GM23338 (cell line): ENCODE results near the gene FRMD4A. TPM values are rescaled to one million over a fixed set of nuclear protein-coding genes. Genes with fewer than 3 reads are reported as not detected.

Source experiments
- ATAC-seq: fragments of 200-7000 bp; cut with Tn5 transposase; 3 replicates; pipeline ENCODE4 v1.9.1; 2020
- DNase-seq: peaks from one replicate; pipeline ENCODE4 v3.0.0-alpha.2; 2015; ENCODE audit warnings: low spot score
- H2AFZ ChIP-seq: fragments of 200-600 bp; sonication (generic); 2 replicates; pipeline ENCODE4 v1.8.0; 2016; ENCODE audit warnings: antibody characterized with exemption, mild to moderate bottlenecking, moderate library complexity
- H3F3A ChIP-seq: fragments of 200-600 bp; sonication (generic); replicated peaks from 2 replicates; pipeline ENCODE4 v1.8.0; 2017; ENCODE audit warnings: antibody characterized with exemption, mixed run types, low read depth
- H3K27ac ChIP-seq: fragments of 200-600 bp; sonication (generic); 2 replicates; pipeline ENCODE4 v1.6.1; 2016; ENCODE audit warnings: low read depth
- H3K27me3 ChIP-seq: fragments of 200-600 bp; sonication (generic); 2 replicates; pipeline ENCODE4 v1.8.0; 2016; ENCODE audit warnings: mild to moderate bottlenecking, mixed run types, moderate library complexity; ENCODE audit not compliant: insufficient read depth
- H3K36me3 ChIP-seq: fragments of 200-600 bp; sonication (generic); 2 replicates; pipeline ENCODE4 v1.8.0; 2016; ENCODE audit warnings: mild to moderate bottlenecking; ENCODE audit not compliant: insufficient read depth
- H3K4me1 ChIP-seq: fragments of 200-600 bp; sonication (generic); 2 replicates; pipeline ENCODE4 v1.8.0; 2016; ENCODE audit warnings: mild to moderate bottlenecking, moderate library complexity; ENCODE audit not compliant: insufficient read depth
- H3K4me2 ChIP-seq: fragments of 200-600 bp; sonication (generic); 2 replicates; pipeline ENCODE4 v1.7.1; 2017; ENCODE audit warnings: mixed run types
- H3K4me3 ChIP-seq: fragments of 200-600 bp; sonication (generic); 2 replicates; pipeline ENCODE4 v1.6.1; 2016; ENCODE audit warnings: mixed run types
- H3K79me2 ChIP-seq: fragments of 200-600 bp; sonication (generic); replicated peaks from 2 replicates; pipeline ENCODE4 v1.8.0; 2017; ENCODE audit warnings: mild to moderate bottlenecking; ENCODE audit not compliant: insufficient read depth
- H3K9me2 ChIP-seq: fragments of 200-600 bp; sonication (generic); 2 replicates; pipeline ENCODE4 v1.8.0; 2017; ENCODE audit not compliant: insufficient read depth
- H4K20me1 ChIP-seq: fragments of 200-600 bp; sonication (generic); replicated peaks from 2 replicates; pipeline ENCODE4 v1.8.0; 2017; ENCODE audit warnings: mild to moderate bottlenecking; ENCODE audit not compliant: insufficient read depth
- H3K27ac Mint-ChIP-seq: 2 replicates; pipeline ENCODE4 v1.8.0; 2020; ENCODE audit warnings: inconsistent platforms, mild to moderate bottlenecking, moderate library complexity, mixed read lengths
- H3K27me3 Mint-ChIP-seq: 3 replicates; pipeline ENCODE4 v1.8.0; 2022; ENCODE audit warnings: low read depth, mild to moderate bottlenecking, moderate library complexity, mixed read lengths, inconsistent platforms; ENCODE audit not compliant: insufficient read depth, poor library complexity
- H3K36me3 Mint-ChIP-seq: 3 replicates; pipeline ENCODE4 v1.8.0; 2021; ENCODE audit warnings: low read depth, mild to moderate bottlenecking, inconsistent platforms, moderate library complexity, mixed read lengths
- H3K4me1 Mint-ChIP-seq: 3 replicates; pipeline ENCODE4 v1.8.0; 2020; ENCODE audit warnings: mild to moderate bottlenecking, inconsistent platforms, mixed read lengths
- H3K4me3 Mint-ChIP-seq: 3 replicates; pipeline ENCODE4 v1.8.0; 2021; ENCODE audit warnings: moderate library complexity, mild to moderate bottlenecking, inconsistent platforms, mixed read lengths
- H3K9me3 Mint-ChIP-seq: 3 replicates; pipeline ENCODE4 v1.8.0; 2020; ENCODE audit warnings: moderate library complexity, mild to moderate bottlenecking, inconsistent platforms, mixed read lengths
- CREB1 ChIP-seq: fragments of 250-450 bp; sonication (Bioruptor Pico); IDR thresholded peaks from 2 replicates; pipeline ENCODE4 v1.5.0; 2020; ENCODE audit warnings: low read depth, mild to moderate bottlenecking, moderate library complexity
- EZH2 ChIP-seq: fragments of 200-600 bp; sonication (generic); IDR thresholded peaks from one replicate; pipeline ENCODE4 v1.8.0; 2017; ENCODE audit warnings: antibody characterized with exemption, mild to moderate bottlenecking, low read depth; ENCODE audit not compliant: unreplicated experiment
- EZH2phosphoT487 ChIP-seq: fragments of 200-600 bp; sonication (generic); IDR thresholded peaks from one replicate; pipeline ENCODE4 v1.8.1; 2018; ENCODE audit warnings: antibody characterized with exemption; ENCODE audit not compliant: unreplicated experiment
- JUNB ChIP-seq: IDR thresholded peaks from one replicate; pipeline ENCODE4 v1.6.1; 2016; ENCODE audit warnings: antibody characterized with exemption; ENCODE audit not compliant: unreplicated experiment
- NANOG ChIP-seq: IDR thresholded peaks from 2 replicates; pipeline ENCODE4 v1.6.1; 2016; ENCODE audit warnings: antibody characterized with exemption, borderline replicate concordance
- POLR2AphosphoS5 ChIP-seq: IDR thresholded peaks from 2 replicates; pipeline ENCODE4 v1.6.1; 2016; ENCODE audit warnings: antibody characterized with exemption, low read depth
- REST ChIP-seq: IDR thresholded peaks from one replicate; pipeline ENCODE4 v1.6.1; 2018; ENCODE audit warnings: antibody characterized with exemption; ENCODE audit not compliant: unreplicated experiment
- STAT1 ChIP-seq: IDR thresholded peaks from one replicate; pipeline ENCODE4 v1.6.1; 2016; ENCODE audit warnings: antibody characterized with exemption; ENCODE audit not compliant: unreplicated experiment
- ZNF114 ChIP-seq: fragments of 250-450 bp; sonication (Bioruptor Pico); IDR thresholded peaks from 2 replicates; pipeline ENCODE4 v1.5.0; 2020; ENCODE audit warnings: mild to moderate bottlenecking, moderate library complexity
- ZNF331 ChIP-seq: fragments of 250-450 bp; sonication (Bioruptor Pico); IDR thresholded peaks from 2 replicates; pipeline ENCODE4 v1.5.0; 2020; ENCODE audit warnings: low read depth, mild to moderate bottlenecking, moderate library complexity
- polyA plus RNA-seq: library from polyadenylated mRNA; unstranded; fragments of >200 nt; fragmentation: Nextera tagmentation; extraction: Ambion mirVana; gene quantifications from 2 replicates; pipeline ENCODE4 v1.2.1, GENCODE V29; 2016
- total RNA-seq: library from RNA; depleted of rRNA; stranded (reverse); fragments of >200 nt; shearing (Covaris generic); gene quantifications from 2 replicates; pipeline ENCODE4 v1.2.3, GENCODE V29; 2014
- TF ChIP-seq, protein P1 (sequence below): IDR thresholded peaks from 2 replicates; pipeline ENCODE4 v1.6.1; 2016; ENCODE audit warnings: antibody characterized with exemption

The FRMD4A gene
- total and polyA plus RNA-seq, 2 experiments from 2014 or later: 14.0 to 20.1 TPM

DNA sequence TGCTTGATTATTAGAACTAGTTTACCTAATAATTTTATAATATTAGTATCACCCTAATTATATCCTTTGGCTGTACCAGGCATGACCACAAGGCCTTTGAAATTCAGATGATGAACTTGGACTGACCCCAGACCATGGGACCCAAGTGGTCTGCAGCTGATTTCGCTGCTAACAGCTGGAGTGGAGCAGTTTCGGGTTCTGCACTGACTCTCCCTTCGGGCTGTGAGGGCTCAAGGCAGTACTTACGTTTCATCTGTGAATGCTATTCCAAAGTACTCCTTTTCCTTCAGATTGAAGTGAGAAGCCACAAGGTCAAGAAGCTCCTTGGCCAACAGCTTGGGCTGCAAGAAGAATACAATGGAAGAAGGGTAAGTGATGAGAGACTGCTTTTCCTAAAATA lies 520.2 kb downstream of the FRMD4A start:
- Histone ChIP-seq H3K27ac (no peak overlapping the region), H3K4me3 (no peak overlapping the region), H3K4me2 (no peak overlapping the region), H3K4me1 (peaks cover 24% of the 10 kb centered on the region), H2AFZ (no peak overlapping the region), H3K79me2 (peaks cover 5% of the 10 kb centered on the region; the same call in 1 of the 2 replicates), H4K20me1 (no peaks in the 10 kb centered on the region), H3K9me2 (no peaks in the 10 kb centered on the region), H3F3A (peaks cover 13% of the 10 kb centered on the region; the same call in 1 of the 2 replicates), H3K36me3 (no peaks in the 10 kb centered on the region), H3K27me3 (no peaks in the 10 kb centered on the region)
- no peak overlapping the region for H3K4me3 Mint-ChIP-seq
- DNase-seq: no peak
- peaks cover 8% of the 10 kb centered on the region for H3K27me3 Mint-ChIP-seq
- TF ChIP-seq POLR2AphosphoS5: no peak
- no peak for TF ChIP-seq NANOG
- TF ChIP-seq ZNF331: no peak
- no peak for TF ChIP-seq CREB1
- TF ChIP-seq, protein P1, sequence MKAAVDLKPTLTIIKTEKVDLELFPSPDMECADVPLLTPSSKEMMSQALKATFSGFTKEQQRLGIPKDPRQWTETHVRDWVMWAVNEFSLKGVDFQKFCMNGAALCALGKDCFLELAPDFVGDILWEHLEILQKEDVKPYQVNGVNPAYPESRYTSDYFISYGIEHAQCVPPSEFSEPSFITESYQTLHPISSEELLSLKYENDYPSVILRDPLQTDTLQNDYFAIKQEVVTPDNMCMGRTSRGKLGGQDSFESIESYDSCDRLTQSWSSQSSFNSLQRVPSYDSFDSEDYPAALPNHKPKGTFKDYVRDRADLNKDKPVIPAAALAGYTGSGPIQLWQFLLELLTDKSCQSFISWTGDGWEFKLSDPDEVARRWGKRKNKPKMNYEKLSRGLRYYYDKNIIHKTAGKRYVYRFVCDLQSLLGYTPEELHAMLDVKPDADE: no peak
- ATAC-seq: no peak
- H3K4me1 Mint-ChIP-seq: peaks cover 29% of the 10 kb centered on the region
- no peak overlapping the region for H3K27ac Mint-ChIP-seq
- H3K36me3 Mint-ChIP-seq: no peaks in the 10 kb centered on the region; the same call in 2 of the 3 replicates
- H3K9me3 Mint-ChIP-seq: peaks cover 4% of the 10 kb centered on the region; the same call in 1 of the 3 replicates

GRCh38 chr10:13809427-13809826 lies 521.3 kb downstream of the FRMD4A start:
- no peaks in the 10 kb centered on the region for H3K36me3 ChIP-seq
- H3K79me2 ChIP-seq: peaks cover 5% of the 10 kb centered on the region; the same call in 1 of the 2 replicates
- DNase-seq: peak; percentile 89
- H3K27me3 ChIP-seq: no peaks in the 10 kb centered on the region
- peak overlapping the region; percentile 91 for H3K27ac ChIP-seq
- no peak overlapping the region for H3K4me3 ChIP-seq
- no peaks in the 10 kb centered on the region for H4K20me1 ChIP-seq
- peaks cover 13% of the 10 kb centered on the region; the same call in 1 of the 2 replicates for H3F3A ChIP-seq
- peak; percentile 99 for ATAC-seq
- no peak for TF ChIP-seq NANOG
- 0 out of 2 replicates have a peak, but pooled peaks have one; percentile 17 for TF ChIP-seq POLR2AphosphoS5
- Mint-ChIP-seq H3K27ac (peak overlapping the region; percentile 88), H3K36me3 (no peaks in the 10 kb centered on the region), H3K9me3 (no peaks in the 10 kb centered on the region), H3K4me1 (peaks cover 29% of the 10 kb centered on the region), H3K27me3 (peaks cover 8% of the 10 kb centered on the region), H3K4me3 (peak overlapping the region; percentile 21; the same call in 2 of the 3 replicates)
- H2AFZ ChIP-seq: no peak overlapping the region; the same call in 1 of the 2 replicates
- H3K4me1 ChIP-seq: peaks cover 24% of the 10 kb centered on the region
- peak overlapping the region; percentile 58 for H3K4me2 ChIP-seq
- H3K9me2 ChIP-seq: no peaks in the 10 kb centered on the region

DNA sequence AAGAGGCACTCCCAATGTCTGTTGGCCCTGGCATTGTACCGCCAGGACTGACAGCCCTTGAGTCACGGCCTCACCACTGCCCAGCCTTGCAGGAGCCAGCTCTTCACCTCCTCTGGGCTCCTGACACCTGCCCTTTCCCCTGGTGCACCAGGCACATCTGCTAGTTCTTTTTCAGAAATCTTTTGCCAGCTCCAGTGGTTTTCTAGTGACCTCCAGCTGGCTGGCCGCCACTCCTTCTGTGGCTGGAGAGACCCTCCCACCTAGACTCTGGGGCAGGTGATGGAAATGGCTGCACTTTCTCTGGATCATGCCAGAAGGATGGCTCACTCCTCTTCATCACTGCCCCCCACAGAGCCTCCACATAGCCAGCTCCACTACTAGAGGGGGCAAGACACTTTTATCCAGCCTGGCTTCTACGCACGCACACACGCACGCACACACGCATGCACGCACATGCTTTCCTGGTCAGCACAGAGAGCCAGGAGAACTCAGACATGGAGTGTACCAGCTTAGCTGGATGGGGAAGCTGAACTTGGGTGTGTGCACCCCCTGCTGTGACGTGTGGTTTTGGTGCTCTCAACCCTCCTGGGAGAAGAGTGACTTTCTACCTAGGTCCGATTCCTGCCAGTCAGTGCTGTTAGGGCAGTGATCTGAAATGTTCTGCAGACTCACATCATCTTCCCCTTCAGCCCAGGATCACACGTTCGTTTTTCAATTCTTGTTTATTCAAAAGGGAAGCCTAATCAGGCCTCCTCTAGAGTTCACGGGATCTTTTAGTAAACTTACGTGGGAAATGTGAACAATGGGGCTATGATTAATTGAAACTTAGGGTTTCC lies 522.0 kb downstream of the FRMD4A start:
- H3K27ac Mint-ChIP-seq: peak overlapping the region; percentile 88; the same call in 1 of the 2 replicates
- no peaks in the 10 kb centered on the region for H3K36me3 ChIP-seq
- no peaks in the 10 kb centered on the region for H3K27me3 ChIP-seq
- peak overlapping the region; percentile 21; the same call in 1 of the 3 replicates for H3K4me3 Mint-ChIP-seq
- peaks cover 8% of the 10 kb centered on the region for H3K27me3 Mint-ChIP-seq
- no peaks in the 10 kb centered on the region for H3K9me2 ChIP-seq
- H4K20me1 ChIP-seq: no peaks in the 10 kb centered on the region
- peaks cover 28% of the 10 kb centered on the region for H3K4me1 ChIP-seq
- H3F3A ChIP-seq: peaks cover 13% of the 10 kb centered on the region; the same call in 1 of the 2 replicates
- H3K4me2 ChIP-seq: peak overlapping the region; percentile 58
- DNase-seq (no peak), ATAC-seq (no peak; the same call in 1 of the 3 replicates)
- H3K79me2 ChIP-seq: peaks cover 5% of the 10 kb centered on the region; the same call in 1 of the 2 replicates
- 0 out of 2 replicates have a peak overlapping the region, but pooled peaks have one; percentile 21 for H3K4me3 ChIP-seq
- no peak overlapping the region; the same call in 1 of the 2 replicates for H2AFZ ChIP-seq
- no peaks in the 10 kb centered on the region for H3K9me3 Mint-ChIP-seq
- H3K36me3 Mint-ChIP-seq: no peaks in the 10 kb centered on the region
- peak overlapping the region; percentile 91 for H3K27ac ChIP-seq
- peaks cover 36% of the 10 kb centered on the region for H3K4me1 Mint-ChIP-seq
- no peak for TF ChIP-seq STAT1
- no peak for TF ChIP-seq REST
- no peak for TF ChIP-seq JUNB
- no peak for TF ChIP-seq ZNF114 (CRISPR knock-in tag)
- no peak for TF ChIP-seq ZNF331
- no peak for TF ChIP-seq NANOG
- no peak for TF ChIP-seq EZH2
- TF ChIP-seq, protein P1: no peak
- TF ChIP-seq CREB1: no peak
- TF ChIP-seq EZH2phosphoT487: no peak
